Vagina (tissue), 2 donors: ENCODE data around the gene ZNF83.

Experiments
- CTCF ChIP-seq, 3 experiments: fragments of 450-650 bp in 2 of 3; fragments of 200-600 bp in 1 of 3; sonication (generic) in 1 of 3; IDR thresholded peaks; one replicate each; pipeline ENCODE4 v1.5.1; 2017 to 2019; ENCODE audit warnings: antibody characterized with exemption in 3 of 3, mild to moderate bottlenecking in 2 of 3, moderate library complexity in 2 of 3
- POLR2A ChIP-seq, 2 donors: fragments of 450-650 bp; IDR thresholded peaks; one replicate each; pipeline ENCODE4 v1.6.1; 2017; ENCODE audit warnings: antibody characterized with exemption in 2 of 2, mild to moderate bottlenecking in 2 of 2, moderate library complexity in 2 of 2

GRCh38 chr19:52592301-52592700, 45.9 kb downstream of the ZNF83 start:
- TF ChIP-seq POLR2A (IDR thresholded peaks at IDR 0.05) = no peak
- no peak for TF ChIP-seq CTCF (IDR thresholded peaks at IDR 0.05)
